Subcutaneous adipose tissue (tissue), 4 donors: ENCODE results near the gene KCNQ5. TPM values are rescaled to one million over a fixed set of nuclear protein-coding genes. Genes with fewer than 3 reads are reported as not detected.

Experiments used
- total RNA-seq, 4 donors: library from RNA; depleted of rRNA; stranded (reverse); fragments of >200 nt; gene quantifications; one replicate each; pipeline ENCODE4 v1.1.0, GENCODE V29; 2016
- TF ChIP-seq, protein P1 (sequence below): fragments of 450-650 bp; IDR thresholded peaks from one replicate; pipeline ENCODE4 v1.5.1; 2016; ENCODE audit warnings: low read depth, mild to moderate bottlenecking, control low read depth, antibody characterized with exemption, moderate library complexity

KCNQ5 gene
- total RNA-seq, 4 donors from 2014 or later: 0.17 TPM; not detected in 3

DNA sequence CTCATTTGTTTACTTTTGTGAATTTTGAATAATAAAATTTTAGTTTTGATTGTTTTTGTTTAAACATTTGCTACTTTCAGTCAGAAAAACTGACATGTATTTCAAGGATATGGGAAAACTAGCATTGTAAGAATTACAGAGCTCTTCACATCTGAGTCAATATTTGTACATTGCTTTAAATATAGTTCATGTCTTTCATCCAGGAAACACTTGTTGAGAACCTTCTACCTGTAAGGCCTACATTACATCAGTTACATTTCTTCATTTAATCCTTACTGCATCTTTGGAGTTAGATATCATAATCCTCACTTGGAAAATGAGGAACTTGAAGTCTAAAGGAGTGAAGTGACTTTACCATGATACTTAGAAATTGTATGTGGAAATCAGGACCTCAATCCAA, 242.9 kb downstream of the KCNQ5 start:
- TF ChIP-seq, protein P1, sequence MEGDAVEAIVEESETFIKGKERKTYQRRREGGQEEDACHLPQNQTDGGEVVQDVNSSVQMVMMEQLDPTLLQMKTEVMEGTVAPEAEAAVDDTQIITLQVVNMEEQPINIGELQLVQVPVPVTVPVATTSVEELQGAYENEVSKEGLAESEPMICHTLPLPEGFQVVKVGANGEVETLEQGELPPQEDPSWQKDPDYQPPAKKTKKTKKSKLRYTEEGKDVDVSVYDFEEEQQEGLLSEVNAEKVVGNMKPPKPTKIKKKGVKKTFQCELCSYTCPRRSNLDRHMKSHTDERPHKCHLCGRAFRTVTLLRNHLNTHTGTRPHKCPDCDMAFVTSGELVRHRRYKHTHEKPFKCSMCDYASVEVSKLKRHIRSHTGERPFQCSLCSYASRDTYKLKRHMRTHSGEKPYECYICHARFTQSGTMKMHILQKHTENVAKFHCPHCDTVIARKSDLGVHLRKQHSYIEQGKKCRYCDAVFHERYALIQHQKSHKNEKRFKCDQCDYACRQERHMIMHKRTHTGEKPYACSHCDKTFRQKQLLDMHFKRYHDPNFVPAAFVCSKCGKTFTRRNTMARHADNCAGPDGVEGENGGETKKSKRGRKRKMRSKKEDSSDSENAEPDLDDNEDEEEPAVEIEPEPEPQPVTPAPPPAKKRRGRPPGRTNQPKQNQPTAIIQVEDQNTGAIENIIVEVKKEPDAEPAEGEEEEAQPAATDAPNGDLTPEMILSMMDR: no peak

DNA sequence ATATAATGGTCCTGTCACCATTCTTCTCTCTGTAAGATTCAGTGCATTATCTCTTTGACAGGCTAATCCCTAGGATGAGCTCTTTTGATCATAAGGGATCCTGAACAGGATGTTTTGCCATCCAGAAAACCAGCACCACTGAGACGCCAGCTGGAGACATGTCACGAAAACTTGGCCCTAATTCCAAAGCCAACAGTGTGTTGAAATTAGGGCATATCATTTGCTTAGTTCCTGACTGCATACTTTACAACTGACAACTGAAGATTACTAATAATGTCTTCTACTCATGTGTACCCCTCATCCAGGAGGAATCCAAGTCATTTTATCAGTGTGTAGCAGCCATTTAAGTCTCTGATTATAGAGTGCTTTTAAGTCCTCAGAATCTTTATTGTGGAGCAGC, 243.6 kb downstream of the KCNQ5 start:
- TF ChIP-seq, protein P1: no peak

DNA sequence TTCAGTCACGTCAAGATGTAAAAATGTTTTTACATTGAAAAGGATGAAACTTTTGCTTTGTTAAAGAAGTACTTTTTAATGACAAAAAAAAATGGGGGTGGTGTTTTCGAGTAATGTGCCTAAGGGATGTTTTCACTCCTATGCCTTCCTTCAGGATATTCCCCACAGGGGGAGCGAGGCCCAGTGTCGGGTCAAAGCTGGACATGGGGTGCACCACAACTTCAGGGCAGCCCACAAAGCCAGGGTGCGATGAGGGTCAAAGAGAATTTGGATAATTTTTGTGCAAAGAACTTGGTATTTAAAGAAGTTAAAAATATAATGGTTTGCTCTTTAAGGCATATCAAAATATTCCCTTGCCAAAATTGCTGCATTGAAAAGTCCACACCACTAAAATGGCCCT, 247.8 kb downstream of the KCNQ5 start:
- TF ChIP-seq, protein P1: no peak

DNA sequence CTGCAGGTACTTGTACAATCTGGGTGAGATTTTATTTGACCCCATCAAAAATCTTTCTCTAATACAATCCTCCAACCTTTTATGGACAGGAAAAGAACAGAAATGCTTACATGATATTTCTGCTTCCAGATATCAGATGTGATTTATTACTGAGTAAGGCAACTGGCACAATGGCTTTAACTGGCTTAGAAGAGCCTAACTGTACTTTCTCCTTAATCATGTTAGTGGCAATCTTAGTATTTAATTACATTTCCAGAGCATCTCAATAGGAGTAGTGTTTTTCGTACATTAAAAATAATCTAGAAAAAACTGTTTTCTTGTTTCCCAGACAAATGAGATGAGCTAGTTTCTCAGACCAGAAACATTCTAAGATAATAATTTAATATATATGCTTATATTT, 251.6 kb downstream of the KCNQ5 start:
- TF ChIP-seq, protein P1: no peak

DNA sequence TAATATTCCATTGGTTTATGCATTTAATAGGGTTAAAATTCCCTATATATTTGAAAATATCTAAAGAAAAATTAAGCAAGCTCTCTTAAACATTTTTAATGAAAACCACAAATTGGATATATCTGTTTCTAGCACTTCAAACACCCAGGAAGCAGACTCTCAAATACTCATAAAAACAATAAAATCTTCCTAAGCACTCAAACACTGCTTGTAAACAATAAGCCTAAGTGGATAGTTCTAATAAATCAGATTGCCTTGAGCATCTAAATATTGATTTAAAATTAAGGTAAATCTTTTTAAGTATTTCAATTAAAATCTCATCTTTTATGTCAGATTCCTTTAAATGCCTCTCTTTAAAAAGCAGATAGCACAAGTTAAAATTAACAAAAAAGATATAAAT, 254.4 kb downstream of the KCNQ5 start:
- TF ChIP-seq, protein P1: no peak

DNA sequence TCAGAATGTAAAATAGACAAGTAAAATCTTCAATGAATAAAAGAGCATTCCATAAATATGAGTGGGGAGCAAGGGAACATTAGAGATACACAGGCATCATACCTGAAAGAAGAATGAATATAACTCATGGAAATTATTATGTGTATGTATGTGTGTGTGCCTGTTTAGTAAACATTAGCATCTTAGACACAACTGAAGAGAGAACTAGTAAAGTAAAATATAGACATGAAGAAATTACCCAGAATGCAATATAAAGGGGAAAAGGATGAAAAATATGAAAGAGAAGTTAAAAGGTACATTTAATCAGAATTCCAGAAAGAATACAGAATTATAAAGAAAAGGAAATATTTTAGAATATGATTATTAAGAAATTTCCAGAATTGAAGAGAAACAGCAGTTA, 264.3 kb downstream of the KCNQ5 start:
- TF ChIP-seq, protein P1: no peak

DNA sequence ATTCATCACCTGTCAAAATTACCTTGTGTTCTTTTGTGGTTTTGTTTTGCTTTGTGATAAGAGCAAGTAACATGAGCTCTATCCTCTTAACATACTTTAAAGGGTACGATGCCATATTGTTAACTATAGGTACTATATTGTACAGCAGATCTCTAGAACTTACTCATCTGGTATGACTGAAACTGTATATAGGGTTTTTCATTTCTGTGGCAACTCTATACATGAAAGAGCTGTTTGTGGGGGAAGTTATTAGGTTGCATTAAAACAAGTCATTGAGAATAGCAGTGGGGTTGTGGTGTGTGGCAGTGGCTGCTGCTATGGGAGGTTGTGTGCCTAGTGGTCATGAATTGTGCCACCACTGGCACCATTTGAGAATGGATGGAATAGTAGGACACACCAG, 268.4 kb downstream of the KCNQ5 start:
- TF ChIP-seq, protein P1: no peak
